ENCODE data around the gene PLXNA4.

GRCh38 chr7:132115758-132116157 lies 460.5 kb downstream of the PLXNA4 start:
- no peak for TF ChIP-seq POLR2A (IDR thresholded peaks at IDR 0.05)
- TF ChIP-seq CTCF (IDR thresholded peaks at IDR 0.05) = no peak
